K562 (cell line): ENCODE results near the gene KISS1. TPM values are rescaled to one million over a fixed set of nuclear protein-coding genes. Genes with fewer than 3 reads are reported as not detected.

Experiments
- ETV1 ChIP-seq: fragments of 450-650 bp; conservative IDR thresholded peaks from 2 replicates; pipeline ENCODE4 v1.6.1; 2016; ENCODE audit warnings: missing genetic modification characterization, control low read depth, low read depth, missing compliant biosample characterization
- GABPB1 ChIP-seq: sonication (generic); formaldehyde crosslinking; IDR thresholded peaks from 2 replicates; pipeline ENCODE4 v1.8.0; 2022; ENCODE audit warnings: mild to moderate bottlenecking, missing genetic modification reagents
- HEY1 ChIP-seq: fragments of 250-450 bp; sonication (Bioruptor Pico); IDR thresholded peaks from 2 replicates; pipeline ENCODE4 v1.5.0; 2020; ENCODE audit warnings: mild to moderate bottlenecking, moderate library complexity, borderline replicate concordance
- KAT2B ChIP-seq: IDR thresholded peaks from one replicate; pipeline ENCODE4 v1.6.1; 2012; ENCODE audit warnings: low read depth, mild to moderate bottlenecking, control low read depth, inconsistent platforms, low read length, moderate library complexity
- KLF10 ChIP-seq: fragments of 250-450 bp; sonication (Bioruptor Pico); IDR thresholded peaks from 2 replicates; pipeline ENCODE4 v1.6.1; 2021; ENCODE audit warnings: matching md5 sums
- OTX1 ChIP-seq: fragments of 450-650 bp; formaldehyde crosslinking; IDR thresholded peaks from 2 replicates; pipeline ENCODE4 v1.4.0; 2022; ENCODE audit warnings: mild to moderate bottlenecking
- RBBP5 ChIP-seq: fragments of 200-600 bp; sonication (generic); IDR thresholded peaks from 2 replicates; pipeline ENCODE4 v1.6.1; 2012; ENCODE audit warnings: borderline replicate concordance, mild to moderate bottlenecking, low read length, control low read depth, inconsistent platforms; ENCODE audit not compliant: insufficient read depth, poor library complexity, severe bottlenecking
- TEAD1 ChIP-seq, 2 experiments: fragments of 450-650 bp in 1 of 2; sonication (generic) in 1 of 2; formaldehyde crosslinking; IDR thresholded peaks; 2 replicates each; pipeline versions ENCODE4 v1.4.0 to v1.8.0; 2020 to 2022; ENCODE audit warnings: mild to moderate bottlenecking in 2 of 2, missing genetic modification reagents in 1 of 2
- U2AF1 ChIP-seq: fragments of 200-400 bp; formaldehyde crosslinking; optimal IDR thresholded peaks from 2 replicates; pipeline ENCODE3; 2017; ENCODE audit warnings: mild to moderate bottlenecking, low read depth, low read length, moderate library complexity
- ZNF785 ChIP-seq: fragments of 250-450 bp; sonication (Bioruptor Pico); IDR thresholded peaks from 2 replicates; pipeline ENCODE4 v1.4.0; 2020; ENCODE audit warnings: mild to moderate bottlenecking
- polyA plus RNA-seq, 8 experiments: library from polyadenylated mRNA; depleted of rRNA in 4 of 8; stranded (reverse) in 5 of 8; unstranded in 3 of 8; fragments of >200 nt; fragmentation: Nextera tagmentation in 2 of 8; fragmentation: Illumina TruSeq in 1 of 8; extraction: Ambion mirVana in 2 of 8; extraction: Trizol in 1 of 8; gene quantifications; 2 replicates each; pipeline versions ENCODE4 v1.2.1 to v1.2.3, GENCODE V29; 2011 to 2014; ENCODE audit warnings: inconsistent platforms in 1 of 8, missing spikeins in 1 of 8
- total RNA-seq, 7 experiments: library from RNA; depleted of rRNA in 6 of 7; stranded (reverse); fragments of >200 nt in 6 of 7; fragmentation: Illumina TruSeq in 2 of 7; extraction: Trizol in 2 of 7; gene quantifications; 2 replicates each; pipeline versions ENCODE4 v1.2.1 to v1.2.3, GENCODE V29; 2011 to 2021; ENCODE audit warnings: low replicate concordance in 1 of 7
- TF ChIP-seq, protein P1 (sequence below), 3 experiments: fragments of 200-800 bp in 1 of 3; sonication (Bioruptor generic) in 1 of 3; sonication (generic) in 1 of 3; formaldehyde crosslinking in 1 of 3; IDR thresholded peaks; 2 replicates each; pipeline versions ENCODE4 v1.6.1 to v1.8.0; 2016 to 2022; ENCODE audit warnings: mild to moderate bottlenecking in 2 of 3, missing compliant biosample characterization in 2 of 3, missing genetic modification characterization in 2 of 3, missing genetic modification reagents in 1 of 3
- TF ChIP-seq, protein P2 (sequence below): fragments of 250-450 bp; sonication (Bioruptor Pico); IDR thresholded peaks from 2 replicates; pipeline ENCODE4 v1.4.0; 2020; ENCODE audit warnings: mild to moderate bottlenecking
- TF ChIP-seq, protein P3 (sequence below): fragments of 450-650 bp; IDR thresholded peaks from 2 replicates; pipeline ENCODE4 v1.6.1; 2016; ENCODE audit warnings: low read depth, mild to moderate bottlenecking, moderate library complexity
- TF ChIP-seq, protein P4 (sequence below), 2 experiments: IDR thresholded peaks; 2 replicates each; pipeline ENCODE4 v1.6.1; 2012; ENCODE audit warnings: improper control_type of control experiment in 2 of 2, low read depth in 2 of 2, low read length in 2 of 2, borderline replicate concordance in 1 of 2
- TF ChIP-seq, protein P5 (sequence below): sonication (generic); formaldehyde crosslinking; IDR thresholded peaks from 2 replicates; pipeline ENCODE4 v1.8.0; 2022; ENCODE audit warnings: missing genetic modification reagents, mild to moderate bottlenecking, moderate library complexity, borderline replicate concordance
- TF ChIP-seq, protein P6 (sequence below): fragments of 450-650 bp; IDR thresholded peaks from 2 replicates; pipeline ENCODE4 v1.6.1; 2016; ENCODE audit warnings: missing biosample characterization, missing genetic modification characterization

Gene KISS1
- total and polyA plus RNA-seq, 9 of the 15 experiments (the other 6 are each of a cell fraction or from before 2014, with no cell fraction given): 0.31 TPM; not detected in 8

DNA sequence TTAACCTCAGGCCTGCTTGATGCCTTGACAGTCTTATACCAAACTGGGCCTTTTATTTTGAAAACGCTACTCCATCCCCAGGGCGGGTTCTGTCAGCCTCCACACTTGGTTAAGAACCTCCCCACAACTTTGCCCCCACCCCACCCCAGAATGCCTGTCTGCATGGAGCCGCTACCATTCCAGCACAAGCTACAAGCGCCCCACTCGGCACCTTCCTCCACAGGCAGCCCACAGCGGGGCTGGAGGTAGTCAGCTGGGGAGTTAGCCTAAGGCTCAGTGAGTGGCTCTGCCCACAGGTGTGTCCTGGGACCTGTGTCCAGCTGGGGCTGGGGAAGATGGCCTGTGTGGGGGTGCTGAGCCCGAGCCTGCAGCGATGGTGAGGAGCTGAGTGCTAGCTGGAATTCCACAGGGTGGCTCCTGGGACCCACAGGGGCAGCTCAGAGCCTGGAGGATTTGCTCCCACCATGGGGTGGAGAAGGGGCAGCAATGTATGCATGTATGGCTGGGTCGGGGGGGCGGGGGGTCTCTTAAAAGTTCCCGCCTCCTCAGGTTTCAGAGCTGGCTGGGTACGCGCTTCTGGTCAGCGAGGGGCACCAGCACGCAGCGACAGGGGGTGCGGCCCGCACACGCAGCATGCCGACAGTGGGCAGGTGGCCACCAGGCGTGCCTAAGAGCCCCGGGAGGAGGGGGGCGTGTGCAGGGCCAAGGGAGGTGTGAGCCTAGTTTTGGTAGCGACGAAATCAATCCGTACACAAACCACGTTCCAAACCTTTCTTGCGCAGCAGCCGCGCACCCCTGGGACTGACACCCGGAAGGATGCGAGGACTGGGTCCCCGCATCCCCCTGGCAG lies 45.4 kb downstream of the KISS1 start (continued):
- TF ChIP-seq, protein P1, sequence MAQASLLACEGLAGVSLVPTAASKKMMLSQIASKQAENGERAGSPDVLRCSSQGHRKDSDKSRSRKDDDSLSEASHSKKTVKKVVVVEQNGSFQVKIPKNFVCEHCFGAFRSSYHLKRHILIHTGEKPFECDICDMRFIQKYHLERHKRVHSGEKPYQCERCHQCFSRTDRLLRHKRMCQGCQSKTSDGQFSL (CRISPR knock-in tag; IDR thresholded peaks at IDR 0.05): peak; percentile 8; the same call in 1 of the 2 replicates
- TF ChIP-seq, protein P1 (tag; IDR thresholded peaks at IDR 0.05): no peak
- TF ChIP-seq ETV1 (tag): no peak
- TF ChIP-seq, protein P2, sequence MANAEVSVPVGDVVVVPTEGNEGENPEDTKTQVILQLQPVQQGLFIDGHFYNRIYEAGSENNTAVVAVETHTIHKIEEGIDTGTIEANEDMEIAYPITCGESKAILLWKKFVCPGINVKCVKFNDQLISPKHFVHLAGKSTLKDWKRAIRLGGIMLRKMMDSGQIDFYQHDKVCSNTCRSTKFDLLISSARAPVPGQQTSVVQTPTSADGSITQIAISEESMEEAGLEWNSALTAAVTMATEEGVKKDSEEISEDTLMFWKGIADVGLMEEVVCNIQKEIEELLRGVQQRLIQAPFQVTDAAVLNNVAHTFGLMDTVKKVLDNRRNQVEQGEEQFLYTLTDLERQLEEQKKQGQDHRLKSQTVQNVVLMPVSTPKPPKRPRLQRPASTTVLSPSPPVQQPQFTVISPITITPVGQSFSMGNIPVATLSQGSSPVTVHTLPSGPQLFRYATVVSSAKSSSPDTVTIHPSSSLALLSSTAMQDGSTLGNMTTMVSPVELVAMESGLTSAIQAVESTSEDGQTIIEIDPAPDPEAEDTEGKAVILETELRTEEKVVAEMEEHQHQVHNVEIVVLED (CRISPR knock-in tag): no peak
- no peak for TF ChIP-seq TEAD1 (CRISPR knock-in tag; IDR thresholded peaks at IDR 0.05)
- no peak for TF ChIP-seq KAT2B
- TF ChIP-seq, protein P3, sequence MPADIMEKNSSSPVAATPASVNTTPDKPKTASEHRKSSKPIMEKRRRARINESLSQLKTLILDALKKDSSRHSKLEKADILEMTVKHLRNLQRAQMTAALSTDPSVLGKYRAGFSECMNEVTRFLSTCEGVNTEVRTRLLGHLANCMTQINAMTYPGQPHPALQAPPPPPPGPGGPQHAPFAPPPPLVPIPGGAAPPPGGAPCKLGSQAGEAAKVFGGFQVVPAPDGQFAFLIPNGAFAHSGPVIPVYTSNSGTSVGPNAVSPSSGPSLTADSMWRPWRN: no peak
- TF ChIP-seq, protein P4, sequence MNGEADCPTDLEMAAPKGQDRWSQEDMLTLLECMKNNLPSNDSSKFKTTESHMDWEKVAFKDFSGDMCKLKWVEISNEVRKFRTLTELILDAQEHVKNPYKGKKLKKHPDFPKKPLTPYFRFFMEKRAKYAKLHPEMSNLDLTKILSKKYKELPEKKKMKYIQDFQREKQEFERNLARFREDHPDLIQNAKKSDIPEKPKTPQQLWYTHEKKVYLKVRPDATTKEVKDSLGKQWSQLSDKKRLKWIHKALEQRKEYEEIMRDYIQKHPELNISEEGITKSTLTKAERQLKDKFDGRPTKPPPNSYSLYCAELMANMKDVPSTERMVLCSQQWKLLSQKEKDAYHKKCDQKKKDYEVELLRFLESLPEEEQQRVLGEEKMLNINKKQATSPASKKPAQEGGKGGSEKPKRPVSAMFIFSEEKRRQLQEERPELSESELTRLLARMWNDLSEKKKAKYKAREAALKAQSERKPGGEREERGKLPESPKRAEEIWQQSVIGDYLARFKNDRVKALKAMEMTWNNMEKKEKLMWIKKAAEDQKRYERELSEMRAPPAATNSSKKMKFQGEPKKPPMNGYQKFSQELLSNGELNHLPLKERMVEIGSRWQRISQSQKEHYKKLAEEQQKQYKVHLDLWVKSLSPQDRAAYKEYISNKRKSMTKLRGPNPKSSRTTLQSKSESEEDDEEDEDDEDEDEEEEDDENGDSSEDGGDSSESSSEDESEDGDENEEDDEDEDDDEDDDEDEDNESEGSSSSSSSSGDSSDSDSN (IDR thresholded peaks at IDR 0.05; ENCODE audit: borderline replicate concordance in 1 of 2, low read depth in 2 of 2, low read length in 2 of 2): peak; percentile 49 to 78; a peak in 1 of 4 replicates
- TF ChIP-seq, protein P5, sequence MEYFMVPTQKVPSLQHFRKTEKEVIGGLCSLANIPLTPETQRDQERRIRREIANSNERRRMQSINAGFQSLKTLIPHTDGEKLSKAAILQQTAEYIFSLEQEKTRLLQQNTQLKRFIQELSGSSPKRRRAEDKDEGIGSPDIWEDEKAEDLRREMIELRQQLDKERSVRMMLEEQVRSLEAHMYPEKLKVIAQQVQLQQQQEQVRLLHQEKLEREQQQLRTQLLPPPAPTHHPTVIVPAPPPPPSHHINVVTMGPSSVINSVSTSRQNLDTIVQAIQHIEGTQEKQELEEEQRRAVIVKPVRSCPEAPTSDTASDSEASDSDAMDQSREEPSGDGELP (CRISPR knock-in tag): peak; percentile 16; the same call in 1 of the 2 replicates
- no peak for TF ChIP-seq ZNF785
- TF ChIP-seq, protein P6, sequence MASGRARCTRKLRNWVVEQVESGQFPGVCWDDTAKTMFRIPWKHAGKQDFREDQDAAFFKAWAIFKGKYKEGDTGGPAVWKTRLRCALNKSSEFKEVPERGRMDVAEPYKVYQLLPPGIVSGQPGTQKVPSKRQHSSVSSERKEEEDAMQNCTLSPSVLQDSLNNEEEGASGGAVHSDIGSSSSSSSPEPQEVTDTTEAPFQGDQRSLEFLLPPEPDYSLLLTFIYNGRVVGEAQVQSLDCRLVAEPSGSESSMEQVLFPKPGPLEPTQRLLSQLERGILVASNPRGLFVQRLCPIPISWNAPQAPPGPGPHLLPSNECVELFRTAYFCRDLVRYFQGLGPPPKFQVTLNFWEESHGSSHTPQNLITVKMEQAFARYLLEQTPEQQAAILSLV (tag): no peak
- TF ChIP-seq GABPB1 (CRISPR knock-in tag): peak; percentile 44; the same call in 1 of the 2 replicates
- TF ChIP-seq RBBP5: no peak
- TF ChIP-seq HEY1 (CRISPR knock-in tag): no peak
- no peak for TF ChIP-seq OTX1 (CRISPR knock-in tag)
- TF ChIP-seq KLF10 (CRISPR knock-in tag): no peak
- no peak for TF ChIP-seq U2AF1
